NCI-H2029 (cell line): ENCODE data around the gene MYBBP1A.
"Not testable (repeated sequence)": the region's sequence is repeated elsewhere in the genome, so short reads cannot be mapped to it uniquely, and the experiment has no call there.

ENCODE experiments used
- DNase-seq: peaks from one replicate; lab custom pipeline; 2025; lab: John Stamatoyannopoulos, UW

Gene MYBBP1A, protein sequence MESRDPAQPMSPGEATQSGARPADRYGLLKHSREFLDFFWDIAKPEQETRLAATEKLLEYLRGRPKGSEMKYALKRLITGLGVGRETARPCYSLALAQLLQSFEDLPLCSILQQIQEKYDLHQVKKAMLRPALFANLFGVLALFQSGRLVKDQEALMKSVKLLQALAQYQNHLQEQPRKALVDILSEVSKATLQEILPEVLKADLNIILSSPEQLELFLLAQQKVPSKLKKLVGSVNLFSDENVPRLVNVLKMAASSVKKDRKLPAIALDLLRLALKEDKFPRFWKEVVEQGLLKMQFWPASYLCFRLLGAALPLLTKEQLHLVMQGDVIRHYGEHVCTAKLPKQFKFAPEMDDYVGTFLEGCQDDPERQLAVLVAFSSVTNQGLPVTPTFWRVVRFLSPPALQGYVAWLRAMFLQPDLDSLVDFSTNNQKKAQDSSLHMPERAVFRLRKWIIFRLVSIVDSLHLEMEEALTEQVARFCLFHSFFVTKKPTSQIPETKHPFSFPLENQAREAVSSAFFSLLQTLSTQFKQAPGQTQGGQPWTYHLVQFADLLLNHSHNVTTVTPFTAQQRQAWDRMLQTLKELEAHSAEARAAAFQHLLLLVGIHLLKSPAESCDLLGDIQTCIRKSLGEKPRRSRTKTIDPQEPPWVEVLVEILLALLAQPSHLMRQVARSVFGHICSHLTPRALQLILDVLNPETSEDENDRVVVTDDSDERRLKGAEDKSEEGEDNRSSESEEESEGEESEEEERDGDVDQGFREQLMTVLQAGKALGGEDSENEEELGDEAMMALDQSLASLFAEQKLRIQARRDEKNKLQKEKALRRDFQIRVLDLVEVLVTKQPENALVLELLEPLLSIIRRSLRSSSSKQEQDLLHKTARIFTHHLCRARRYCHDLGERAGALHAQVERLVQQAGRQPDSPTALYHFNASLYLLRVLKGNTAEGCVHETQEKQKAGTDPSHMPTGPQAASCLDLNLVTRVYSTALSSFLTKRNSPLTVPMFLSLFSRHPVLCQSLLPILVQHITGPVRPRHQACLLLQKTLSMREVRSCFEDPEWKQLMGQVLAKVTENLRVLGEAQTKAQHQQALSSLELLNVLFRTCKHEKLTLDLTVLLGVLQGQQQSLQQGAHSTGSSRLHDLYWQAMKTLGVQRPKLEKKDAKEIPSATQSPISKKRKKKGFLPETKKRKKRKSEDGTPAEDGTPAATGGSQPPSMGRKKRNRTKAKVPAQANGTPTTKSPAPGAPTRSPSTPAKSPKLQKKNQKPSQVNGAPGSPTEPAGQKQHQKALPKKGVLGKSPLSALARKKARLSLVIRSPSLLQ (N-terminal part only)

DNA sequence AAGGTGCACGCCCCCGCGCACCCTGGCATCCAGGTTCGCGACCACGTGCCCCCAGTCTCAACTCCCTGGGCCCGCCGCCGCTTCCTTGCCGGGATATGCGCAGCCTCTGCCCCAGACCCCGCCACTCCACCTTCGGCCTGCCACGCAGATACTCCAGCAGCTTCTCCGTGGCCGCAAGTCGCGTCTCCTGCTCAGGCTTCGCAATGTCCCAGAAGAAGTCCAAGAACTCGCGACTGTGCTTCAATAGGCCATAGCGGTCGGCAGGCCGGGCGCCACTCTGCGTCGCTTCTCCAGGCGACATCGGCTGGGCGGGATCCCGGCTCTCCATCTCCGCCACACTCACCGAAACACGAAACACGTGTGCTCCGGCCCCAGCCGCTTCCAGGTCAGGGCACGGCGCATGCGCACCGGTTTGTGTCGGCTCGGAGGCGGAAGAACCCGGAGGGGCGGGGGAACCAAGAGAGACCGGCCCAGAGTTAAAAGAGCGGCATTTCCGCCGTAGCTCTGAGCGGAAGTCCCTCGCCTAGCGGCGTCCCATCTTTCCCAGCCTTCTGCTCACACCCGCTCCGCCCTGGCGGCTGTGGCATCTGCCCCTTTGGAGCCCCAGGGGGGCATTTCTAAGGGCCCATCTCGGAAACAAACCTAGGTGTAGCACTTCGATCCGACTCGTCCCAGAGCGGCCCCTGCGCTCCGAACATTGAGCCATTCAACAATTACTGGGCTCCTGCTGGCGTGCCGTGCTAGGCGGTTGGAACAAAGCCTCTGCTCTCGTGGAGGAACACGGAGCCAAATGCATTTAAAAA is at the start of gene MYBBP1A:
Gene MYBBP1A (minus strand): TSS at position 388 of the 803 bp plus-strand sequence. CDS start 60 bp downstream, at position 328.
- peak; percentile 89 for DNase-seq

DNA sequence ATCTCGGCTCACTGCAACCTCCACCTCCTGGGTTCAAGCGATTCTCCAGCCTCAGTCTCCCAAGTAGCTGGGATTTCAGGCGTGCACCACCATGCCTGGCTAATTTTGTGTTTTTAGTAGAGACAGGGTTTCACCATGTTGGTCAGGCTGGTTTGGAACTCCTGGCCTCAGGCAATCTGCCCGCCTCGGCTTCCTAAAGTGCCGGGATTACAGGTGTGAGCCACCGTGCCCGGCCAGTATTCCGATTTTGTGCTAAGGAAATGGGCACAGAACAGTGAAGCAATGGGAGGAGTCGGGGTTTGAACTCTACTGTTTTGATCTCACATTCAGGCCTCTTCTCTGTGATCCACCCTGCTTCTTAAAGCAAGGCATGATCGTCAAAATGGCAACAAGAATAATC is 49.6 kb upstream of the MYBBP1A start:
- not testable (repeated sequence) for DNase-seq

DNA sequence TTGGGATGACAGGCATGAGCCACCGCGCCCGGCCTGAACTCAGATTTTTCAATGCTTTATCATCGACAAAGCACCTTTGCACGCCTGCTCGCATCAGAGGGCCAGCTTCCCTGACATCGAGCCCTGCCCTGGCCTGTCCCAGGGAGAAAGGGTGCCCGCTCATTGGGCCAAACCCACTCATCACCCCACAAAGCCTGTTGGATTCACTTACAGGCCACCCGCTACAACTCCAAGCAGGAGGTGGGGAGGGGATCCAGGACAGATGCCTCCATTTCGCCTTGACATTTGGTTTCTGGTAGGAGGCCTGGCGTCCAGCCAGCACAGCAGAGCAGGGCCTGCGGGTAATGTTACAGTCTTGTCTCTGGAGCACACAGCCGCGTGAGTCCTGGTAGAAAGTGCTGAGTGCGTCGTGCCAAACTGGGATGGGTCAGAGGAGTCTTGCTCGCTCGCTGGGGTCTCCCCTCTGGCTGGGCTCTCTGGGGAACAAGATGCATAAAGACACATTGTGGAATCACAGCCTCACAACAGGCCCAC is 49.0 kb upstream of the MYBBP1A start:
- DNase-seq, result peak; percentile 50

DNA sequence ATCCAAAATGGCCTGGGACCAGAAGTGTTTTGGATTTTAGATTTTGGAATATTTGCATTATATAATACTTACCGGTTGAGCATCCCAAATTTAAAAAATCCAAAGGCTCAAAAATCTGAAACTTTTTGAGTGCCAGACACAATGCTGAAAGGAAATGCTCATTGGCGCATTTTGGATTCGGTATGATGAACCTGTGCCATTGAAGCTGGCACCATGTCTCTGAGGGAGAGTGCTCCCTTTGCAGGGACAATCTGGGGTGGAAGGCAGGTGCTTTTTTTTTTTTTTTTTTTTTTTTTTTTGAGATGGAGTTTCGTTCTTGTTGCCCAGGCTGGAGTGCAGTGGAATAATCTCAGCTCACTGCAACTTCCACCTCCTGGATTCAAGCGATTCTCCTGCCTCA is 46.9 kb upstream of the MYBBP1A start:
- no peak for DNase-seq

DNA sequence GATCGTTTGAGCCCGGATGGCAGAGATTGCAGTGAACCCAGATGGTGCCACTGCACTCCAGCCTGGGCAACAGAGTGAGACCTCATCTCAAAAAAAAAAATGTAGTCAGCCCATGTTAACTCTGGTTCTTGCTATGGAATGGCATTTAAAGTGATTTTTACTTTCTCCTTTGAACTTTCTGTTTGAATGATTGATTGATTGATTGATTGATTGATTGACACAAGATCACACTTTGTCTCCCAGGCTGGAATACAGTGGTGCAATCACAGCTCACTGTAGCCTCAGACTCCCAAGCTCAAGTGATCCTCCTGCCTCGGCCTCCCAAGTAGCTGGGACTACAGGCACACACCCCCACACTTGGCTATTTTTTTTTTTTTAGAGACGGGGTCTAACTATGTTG is 46.1 kb upstream of the MYBBP1A start:
- no peak for DNase-seq

DNA sequence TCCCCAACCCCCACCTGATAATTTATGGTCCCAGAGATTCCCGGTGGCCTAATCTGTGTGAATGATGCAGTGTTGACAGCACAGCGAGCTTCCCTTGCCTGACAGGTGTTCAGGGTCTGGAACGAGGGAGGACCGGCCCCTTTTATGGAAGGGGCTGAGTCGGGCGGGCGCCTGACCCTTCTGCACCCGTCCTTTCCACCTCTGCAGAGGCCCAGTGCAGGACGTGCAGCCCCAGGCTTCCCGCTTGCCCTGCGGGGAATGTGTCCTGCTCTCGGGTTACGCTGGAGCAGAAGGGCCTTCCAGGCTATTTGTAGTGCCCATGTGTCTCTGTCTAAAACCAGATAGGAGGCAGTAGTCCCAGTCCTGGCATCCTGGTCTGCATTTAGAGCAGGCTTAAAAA is 45.4 kb upstream of the MYBBP1A start:
- DNase-seq, result no peak

DNA sequence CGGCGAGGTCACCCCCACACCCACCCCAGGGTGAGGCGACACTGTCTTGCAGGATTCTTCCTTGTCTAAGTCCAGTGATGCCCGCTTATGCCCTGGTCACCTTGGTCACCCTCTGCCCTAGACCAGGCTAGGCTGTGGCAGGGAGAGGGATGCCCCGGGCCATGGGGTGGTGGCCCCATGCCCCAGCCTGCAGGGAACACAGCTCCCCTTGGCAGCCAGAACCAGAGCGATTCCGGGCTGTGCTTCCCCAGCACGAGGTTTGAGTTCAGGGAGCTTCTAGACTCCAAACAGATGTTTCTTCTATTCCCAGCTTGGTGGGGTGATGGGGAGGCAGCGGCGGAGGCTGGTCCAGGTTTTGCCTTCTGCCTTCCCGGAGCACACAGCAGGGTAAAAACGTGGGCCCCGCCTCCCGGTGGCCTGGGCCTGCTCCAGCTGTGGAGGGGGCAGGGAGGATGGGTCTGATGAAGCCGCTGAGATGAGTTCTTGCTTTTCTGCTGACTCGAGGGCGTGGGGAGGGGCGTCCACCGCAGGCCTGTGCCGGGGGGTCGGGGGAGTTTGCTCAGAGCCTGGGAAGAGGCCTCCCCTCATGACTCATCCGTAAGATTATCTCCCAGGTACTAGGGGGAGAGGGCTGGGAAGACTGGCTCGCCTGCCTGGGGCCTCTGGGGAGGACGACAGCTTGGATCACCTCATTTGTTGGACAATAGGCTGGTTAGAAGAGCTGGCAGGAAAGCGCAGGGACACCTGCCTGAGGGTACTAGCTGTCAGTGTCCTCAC is 44.5 kb upstream of the MYBBP1A start:
- no peak for DNase-seq

DNA sequence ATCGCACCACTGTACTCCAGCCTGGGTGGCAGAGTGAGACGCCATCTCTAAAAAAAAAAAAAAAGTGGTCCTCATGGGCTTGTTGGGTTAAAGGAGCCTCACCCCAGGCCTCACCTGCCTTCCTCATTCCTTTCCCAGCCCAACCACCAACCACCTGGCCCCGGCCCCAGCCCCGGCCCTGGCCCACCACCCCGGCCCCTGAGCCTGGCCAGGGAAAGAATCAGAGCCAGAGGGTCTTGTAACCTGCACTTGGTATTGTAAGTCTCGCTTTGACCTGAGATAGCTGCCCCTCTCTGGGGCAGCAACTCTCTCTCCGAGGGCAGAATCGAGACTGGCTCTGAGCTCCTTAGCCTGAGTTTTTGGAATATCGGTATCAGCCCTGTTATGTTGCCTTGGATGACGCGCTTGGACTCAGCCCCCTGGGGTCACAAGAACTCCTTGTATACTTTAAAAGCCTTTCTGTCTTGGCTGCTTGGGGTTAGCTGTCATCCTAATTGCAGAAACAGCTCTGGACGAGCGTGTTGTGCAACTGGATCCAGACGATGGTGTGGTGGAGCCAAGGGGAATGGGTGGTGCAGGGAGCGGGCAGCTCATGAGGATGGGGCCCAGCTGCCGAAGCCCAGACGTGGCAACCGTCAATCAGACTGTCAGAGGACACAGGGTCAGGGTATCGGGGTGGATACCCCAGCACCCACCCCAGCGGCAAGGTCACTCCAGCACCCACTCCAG is 43.8 kb upstream of the MYBBP1A start:
- DNase-seq, result no peak

DNA sequence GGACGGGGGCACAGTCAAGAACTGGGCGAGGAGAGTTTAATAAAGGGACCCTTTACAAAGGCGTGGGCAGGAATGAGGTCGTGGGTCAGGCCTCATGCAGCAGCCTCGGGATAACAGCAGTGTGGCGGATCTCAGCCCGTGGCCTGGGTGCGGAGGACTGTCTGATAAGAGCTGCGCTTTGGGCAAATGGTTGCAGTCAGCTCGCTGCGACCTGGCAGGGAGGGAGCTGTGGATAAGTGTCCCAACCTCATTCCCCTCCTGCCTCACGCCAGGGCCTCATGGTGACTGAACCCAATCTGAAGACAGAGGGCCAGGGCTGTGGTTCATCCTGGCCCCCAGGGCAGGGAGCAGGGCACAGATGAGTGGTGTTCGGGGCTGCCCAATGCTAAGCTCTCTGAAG is 42.8 kb upstream of the MYBBP1A start:
- DNase-seq, result no peak

DNA sequence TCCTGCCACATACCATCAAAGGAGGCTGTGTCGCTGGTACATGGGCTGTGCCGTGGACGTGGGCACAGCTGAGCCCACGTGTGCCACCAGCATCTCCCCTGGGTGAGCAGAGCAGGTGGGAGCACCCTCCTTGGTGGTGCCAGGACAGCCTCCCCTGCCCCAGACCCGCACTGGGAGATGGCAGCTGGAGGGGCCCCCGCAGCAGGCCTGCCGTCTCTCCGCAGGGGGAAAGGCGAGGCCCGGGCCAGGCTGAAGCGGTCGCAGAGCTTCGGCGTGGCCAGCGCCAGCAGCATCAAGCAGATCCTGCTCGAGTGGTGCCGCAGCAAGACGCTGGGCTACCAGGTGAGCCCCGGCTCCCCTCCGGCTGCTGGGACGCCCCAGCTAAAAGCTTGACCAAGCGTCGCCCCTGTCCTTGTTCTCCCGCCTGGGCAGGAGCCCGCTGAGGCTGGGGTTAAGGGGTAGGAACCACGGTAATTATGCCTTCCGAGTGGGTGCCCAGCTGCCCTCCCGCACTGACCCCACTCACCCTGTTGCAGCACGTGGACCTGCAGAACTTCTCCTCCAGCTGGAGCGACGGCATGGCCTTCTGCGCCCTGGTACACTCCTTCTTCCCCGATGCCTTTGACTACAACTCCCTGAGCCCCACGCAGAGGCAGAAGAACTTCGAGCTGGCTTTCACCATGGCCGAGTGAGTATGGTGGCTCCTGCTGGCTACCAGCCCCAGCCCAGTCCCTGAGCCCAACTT is 41.6 kb upstream of the MYBBP1A start:
- DNase-seq, result no peak

DNA sequence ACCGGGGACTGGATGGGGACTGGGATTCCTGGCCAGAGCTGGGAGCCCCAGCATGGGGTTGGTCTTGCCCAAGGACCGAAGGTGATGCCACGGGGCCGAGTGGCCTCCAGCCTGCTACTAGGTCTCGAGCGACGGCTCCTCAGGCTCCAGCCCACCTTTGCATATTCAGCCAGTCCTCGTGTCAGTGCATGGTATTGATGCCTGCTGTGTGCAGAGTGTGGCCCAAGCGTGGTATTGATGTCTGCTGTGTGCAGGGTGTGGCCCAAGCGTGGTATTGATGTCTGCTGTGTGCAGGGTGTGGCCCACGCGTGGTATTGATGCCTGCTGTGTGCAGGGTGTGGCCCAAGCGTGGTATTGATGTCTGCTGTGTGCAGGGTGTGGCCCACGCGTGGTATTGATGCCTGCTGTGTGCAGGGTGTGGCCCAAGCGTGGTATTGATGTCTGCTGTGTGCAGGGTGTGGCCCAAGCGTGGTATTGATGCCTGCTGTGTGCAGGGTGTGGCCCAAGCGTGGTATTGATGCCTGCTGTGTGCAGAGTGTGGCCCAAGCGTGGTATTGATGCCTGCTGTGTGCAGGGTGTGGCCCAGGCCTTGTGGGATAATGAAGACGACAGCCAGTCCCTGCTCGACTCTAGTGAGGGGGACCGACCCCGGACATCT is 40.6 kb upstream of the MYBBP1A start:
- DNase-seq, result not testable (repeated sequence)

DNA sequence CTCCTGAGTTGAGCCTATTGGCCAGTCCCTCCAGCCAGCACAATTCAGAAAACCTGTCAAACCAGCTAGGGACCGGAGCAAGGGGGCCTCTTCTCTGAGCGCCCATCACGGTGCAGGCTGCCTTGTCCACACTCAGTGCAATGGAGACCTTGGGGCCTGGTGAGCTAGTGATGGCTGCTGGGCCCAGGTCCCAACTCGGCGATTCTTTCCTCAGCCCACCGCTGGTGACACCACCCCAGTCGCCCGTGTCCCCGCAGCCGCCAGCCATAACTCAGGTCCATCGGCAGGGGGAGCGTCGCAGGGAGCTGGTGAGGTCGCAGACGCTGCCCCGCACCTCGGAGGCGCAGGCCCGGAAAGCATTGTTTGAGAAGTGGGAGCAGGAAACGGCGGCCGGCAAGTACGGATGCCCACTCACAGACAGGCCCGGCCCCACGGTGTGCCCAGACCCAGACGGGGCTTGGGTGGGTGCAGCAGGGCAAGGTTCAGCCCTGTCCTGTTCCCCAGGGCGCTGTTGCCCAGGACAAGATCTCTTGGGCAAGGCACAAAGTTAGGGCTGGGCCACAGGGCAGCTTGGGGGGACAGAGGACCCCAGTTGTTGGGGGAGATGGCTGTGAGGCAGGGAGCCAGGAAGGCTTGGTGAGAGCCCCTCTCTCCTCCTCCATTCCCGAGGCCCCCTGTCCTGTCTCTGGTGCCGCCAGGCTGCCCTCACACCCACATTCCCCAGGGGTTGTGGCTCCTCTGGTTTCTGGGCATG is 39.9 kb upstream of the MYBBP1A start:
- no peak for DNase-seq

DNA sequence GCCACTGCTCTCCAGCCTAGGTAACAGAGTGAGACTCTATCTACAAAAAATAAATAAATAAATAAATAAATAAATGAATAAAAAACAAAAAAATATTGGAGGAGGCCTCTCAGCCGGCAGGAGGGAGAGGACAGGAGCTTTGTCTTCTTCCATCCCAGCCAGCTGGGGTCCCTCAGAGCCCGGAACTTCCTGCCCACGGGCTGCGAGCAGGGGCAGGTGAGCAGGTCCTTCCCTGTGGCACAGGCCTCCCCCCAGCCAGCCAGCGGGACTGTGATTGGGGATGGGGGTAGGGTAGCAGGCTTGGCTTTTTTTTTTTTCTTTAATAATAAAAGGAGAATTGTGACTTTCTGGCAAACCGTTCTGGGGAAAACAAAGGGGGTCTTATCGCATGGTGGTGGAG is 39.2 kb upstream of the MYBBP1A start:
- DNase-seq, result no peak

DNA sequence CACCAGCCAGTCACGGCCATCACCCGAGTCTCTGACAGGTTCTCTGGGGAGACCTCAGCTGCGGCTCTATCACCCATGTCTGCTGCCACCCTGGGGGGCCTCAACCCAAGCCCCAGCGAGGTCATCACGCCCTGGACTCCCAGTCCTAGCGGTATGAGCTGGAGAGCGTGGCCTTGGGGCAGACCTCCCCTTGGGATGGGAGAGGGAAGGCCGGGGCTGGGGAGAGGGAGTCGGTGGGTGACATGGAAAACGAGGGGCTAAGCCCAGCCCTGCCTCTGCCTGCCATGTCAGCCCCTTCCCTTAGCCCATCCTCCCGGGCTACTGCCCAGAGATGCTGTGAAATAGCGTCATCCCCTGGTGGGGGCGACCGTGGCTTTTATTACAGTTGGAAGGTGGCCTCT is 37.8 kb upstream of the MYBBP1A start:
- no peak for DNase-seq

DNA sequence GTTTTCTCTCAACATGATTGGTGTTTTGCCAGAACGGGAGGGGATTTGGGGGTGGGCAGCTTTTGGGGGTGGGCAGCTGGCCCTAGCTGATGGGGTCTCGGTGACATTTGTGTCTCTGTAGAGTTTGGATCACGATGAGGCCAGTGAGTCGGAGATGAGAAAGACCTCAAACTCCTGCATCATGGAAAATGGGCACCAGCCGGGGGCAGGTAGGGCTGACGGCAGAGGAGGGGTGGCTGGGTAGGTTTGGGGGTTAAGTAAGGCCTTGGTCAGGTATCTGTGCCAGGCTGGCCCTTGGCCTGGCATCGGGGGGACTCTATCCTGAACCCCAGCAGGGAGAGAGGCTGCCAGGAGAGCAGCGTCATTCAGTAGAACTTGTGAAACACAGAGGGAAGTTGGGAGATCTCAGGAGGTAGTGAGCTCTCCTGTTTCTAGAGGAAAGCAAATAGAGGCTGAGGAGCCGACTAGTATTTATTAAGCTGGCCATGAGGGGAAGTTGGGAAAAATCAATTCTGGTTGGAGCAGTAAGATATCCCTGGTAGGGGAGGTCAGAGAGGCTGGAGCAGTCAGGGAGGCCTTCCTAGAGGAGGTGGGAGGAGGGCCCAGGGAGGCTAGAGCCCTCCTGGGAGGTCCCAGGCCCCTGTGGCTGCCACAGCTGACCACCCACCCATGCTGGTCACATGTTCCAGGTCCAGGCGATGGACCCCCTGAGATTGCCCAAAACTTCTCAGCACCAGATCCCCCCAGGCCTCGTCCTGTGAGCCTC is 37.2 kb upstream of the MYBBP1A start:
- DNase-seq, result no peak

DNA sequence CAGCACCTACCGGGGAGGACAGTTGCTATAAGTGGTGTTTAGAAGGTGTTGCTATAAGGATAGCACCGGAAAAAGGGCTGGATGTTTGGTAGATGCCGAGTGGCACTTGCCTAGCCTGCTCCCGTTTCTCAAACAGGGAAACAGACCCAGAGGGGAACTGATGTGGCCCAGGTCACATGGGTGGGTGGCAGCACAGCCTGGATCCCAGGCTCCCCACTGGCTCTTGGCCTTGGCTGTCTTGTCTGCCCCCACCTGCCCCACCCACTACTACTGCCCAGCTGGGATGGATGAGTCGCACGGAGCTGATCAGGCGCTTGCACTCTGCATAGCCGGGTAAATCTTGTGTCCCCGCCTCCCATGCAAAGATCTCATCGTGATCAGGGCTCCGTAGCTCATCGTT is 36.3 kb upstream of the MYBBP1A start:
- DNase-seq, result no peak

DNA sequence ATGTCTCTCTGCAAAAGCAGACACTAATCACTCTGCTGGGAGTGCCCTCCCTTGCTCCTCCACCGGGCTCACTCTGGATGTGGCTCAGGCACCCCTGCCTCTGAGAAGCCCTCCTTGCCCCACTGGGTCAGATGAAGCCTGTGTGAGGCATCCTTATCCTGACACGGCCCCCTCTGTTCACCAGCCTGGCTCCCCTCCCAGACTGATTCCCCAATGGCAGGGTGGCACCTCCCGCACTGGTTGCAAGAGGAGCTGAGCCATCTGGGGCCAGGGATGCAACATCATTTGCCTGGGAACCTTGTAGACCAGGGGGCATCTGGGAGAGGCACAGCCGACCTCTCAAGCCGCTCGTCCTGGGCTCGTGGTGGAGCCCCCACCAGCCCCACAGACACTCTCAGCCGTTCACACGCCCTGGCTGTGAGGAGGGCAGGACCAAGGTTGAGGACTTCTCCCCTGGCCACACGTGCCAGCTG is 35.8 kb upstream of the MYBBP1A start:
- DNase-seq, result no peak
